Stimulated activated CD4-positive, alpha-beta T cell treated with anti-CD3 and anti-CD28 coated beads, Interleukin-1b, Interleukin-23, amount 100 ng/mL, for 1 hour (primary cell): ENCODE results near the gene FAM187B.

Source experiments
- DNase-seq, 2 donors: peaks; one replicate each; pipeline ENCODE4 v3.0.0-alpha.2; 2020; ENCODE audit warnings: low read depth in 2 of 2

FAM187B gene

DNA sequence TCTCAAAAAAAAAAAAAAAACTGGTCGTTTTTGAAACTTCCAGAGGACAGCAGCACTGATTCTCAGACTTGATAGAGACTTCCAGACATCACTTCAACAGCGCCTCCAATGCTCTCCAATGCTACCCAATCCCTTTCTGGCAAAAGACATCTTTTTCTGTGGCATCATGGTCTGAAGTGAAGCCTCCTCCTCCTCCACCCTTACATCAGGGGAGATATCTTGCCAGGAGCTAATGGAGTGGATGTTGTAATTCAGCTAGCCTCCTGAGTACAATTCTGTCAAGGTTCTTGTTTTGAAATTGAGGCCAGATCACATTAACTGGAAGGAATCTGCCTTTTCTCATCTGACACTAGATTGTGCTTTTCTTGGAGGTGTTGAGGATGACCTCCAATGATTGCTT is 49.8 kb downstream of the FAM187B start:
- DNase-seq, result no peak

DNA sequence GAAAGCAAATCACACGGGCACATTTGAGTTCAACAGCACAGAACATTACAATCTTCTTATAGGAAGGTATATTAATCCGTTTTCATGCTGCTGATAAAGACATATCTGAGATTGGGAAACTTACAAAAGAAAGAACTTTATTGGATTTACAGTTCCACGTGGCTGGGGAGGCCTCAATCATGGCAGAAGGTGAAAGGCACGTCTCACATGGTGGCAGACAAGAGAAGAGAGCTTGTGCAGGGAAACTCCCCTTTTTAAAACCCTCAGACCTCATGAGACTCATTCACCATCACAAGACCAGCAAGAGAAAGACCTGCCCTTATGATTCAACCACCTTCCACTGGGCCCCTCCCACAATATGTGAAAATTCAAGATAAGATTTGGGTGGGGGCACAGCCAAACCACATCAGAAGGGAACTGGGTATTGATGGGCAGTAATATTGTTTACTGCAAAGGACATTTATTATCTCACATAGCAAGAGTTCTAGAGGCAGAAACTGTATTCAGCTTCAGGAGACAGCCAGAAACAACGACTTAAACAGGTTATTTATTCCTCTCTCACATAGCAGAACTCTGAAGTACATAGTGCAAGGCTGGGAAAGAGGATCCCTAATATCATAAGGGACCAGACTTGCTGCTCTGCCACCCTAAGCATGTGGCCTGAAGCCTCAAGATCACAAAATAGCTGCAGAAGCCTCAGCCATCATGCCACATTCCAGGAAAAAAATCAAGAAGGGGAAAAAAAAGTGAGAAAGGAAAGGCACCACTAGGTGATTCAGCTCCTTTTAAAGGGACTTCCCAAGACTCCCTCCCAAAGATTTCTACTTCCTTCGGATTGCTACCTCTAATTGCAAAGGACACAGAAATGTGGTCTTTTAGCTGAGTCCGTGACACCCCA is 50.9 kb downstream of the FAM187B start:
- no peak for DNase-seq

DNA sequence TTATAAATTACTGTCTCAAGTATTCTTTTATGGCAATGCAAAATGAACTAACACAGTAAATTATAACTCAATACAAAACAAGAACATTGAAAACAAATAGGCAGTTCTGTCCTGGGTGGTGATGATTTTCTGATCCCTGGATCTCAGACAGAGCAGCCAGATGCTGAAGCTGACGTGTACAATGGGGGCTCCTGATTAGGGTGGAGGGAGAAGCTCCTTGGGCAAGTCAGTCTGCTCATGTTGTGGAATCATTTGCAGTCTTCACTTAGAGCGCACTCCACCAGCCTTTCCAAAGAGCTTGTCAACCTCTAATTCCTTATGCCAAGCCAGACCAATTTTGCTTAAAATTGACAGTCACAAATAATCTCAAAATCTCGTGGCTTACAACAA is 52.4 kb downstream of the FAM187B start:
- DNase-seq, result no peak
